H1 (cell line): ENCODE results near the gene HM13. TPM values are rescaled to one million over a fixed set of nuclear protein-coding genes. Genes with fewer than 3 reads are reported as not detected.

Source experiments
- SIN3A ChIP-seq, 2 experiments: IDR thresholded peaks in 1 of 2; conservative IDR thresholded peaks in 1 of 2; 2 replicates each; pipeline ENCODE4 v1.6.1; 2011 to 2012; ENCODE audit warnings: low read length in 2 of 2, improper control_type of control experiment in 1 of 2, low read depth in 1 of 2, mild to moderate bottlenecking in 1 of 2
- SP4 ChIP-seq: IDR thresholded peaks from 2 replicates; pipeline ENCODE4 v1.6.1; 2012; ENCODE audit warnings: low read length, inconsistent platforms
- polyA plus RNA-seq, 7 experiments: library from polyadenylated mRNA; depleted of rRNA in 3 of 7; stranded (reverse) in 5 of 7; unstranded in 2 of 7; fragments of >200 nt in 5 of 7; fragments of 200-250 nt in 2 of 7; gene quantifications; 1 replicate in 5 of 7; 2 replicates in 1 of 7; 4 replicates in 1 of 7; pipeline versions ENCODE4 v1.2.1 to v1.2.3, GENCODE V29; 2011 to 2013; ENCODE audit warnings: missing spikeins in 2 of 7, mixed read lengths in 2 of 7
- total RNA-seq: library from RNA; stranded (reverse); fragmentation: NEBNext Ultra II Directional; extraction: Animal tissue kit (Norgen Biotek cat#: 25700); gene quantifications from 2 replicates; pipeline ENCODE4 v1.2.1, GENCODE V29; 2021

HM13 gene
- total and polyA plus RNA-seq, 2 of the 8 experiments (the other 6 are each of a cell fraction or from before 2014, with no cell fraction given) = 118 to 183 TPM

GRCh38 chr20:31606804-31607639 is 92.8 kb downstream of the HM13 start (continued):
- TF ChIP-seq SIN3A (conservative IDR thresholded peaks at IDR 0.05 in 1 of 2, IDR thresholded peaks at IDR 0.05 in 1 of 2; ENCODE audit: low read depth in 1 of 2, low read length in 2 of 2) (0 out of 4 replicates have a peak, but pooled peaks of 1 of the 2 experiments have one; percentile 1), SP4 (no peak; the same call in 1 of the 2 replicates)
